Measurements from ENCODE around the gene KIF16B. TPM values are rescaled to one million over a fixed set of nuclear protein-coding genes. Genes with fewer than 3 reads are reported as not detected.

Gene KIF16B
- total RNA-seq, 1 experiment from 2014 or later: 12.7 TPM

DNA sequence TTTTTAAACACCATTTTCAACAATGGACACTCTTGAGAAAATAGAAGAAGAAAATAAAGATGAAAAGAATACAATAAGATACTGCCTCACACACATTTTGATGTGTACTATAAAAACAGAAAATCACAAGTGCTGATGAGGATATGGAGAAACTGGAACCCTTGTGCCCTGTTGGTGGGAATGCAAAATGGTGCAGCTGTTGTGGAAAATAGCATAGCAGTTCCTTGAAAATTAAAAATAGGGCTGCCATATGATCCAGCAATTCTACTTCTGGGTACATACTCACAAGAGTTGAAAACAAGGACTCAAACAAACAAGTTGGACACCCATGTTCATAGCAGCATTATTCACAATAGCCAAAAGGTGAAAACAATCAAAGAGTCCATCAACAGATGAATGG, 173.0 kb downstream of the KIF16B start:
- H3K4me1 ChIP-seq (ENCODE audit: insufficient read depth, low read length): no peaks in the 10 kb centered on the region
- H3K9me3 ChIP-seq (ENCODE audit: low read length): no peaks in the 10 kb centered on the region
- H3K36me3 ChIP-seq (ENCODE audit: low read depth, low read length): no peaks in the 10 kb centered on the region
- ATAC-seq (no peak), DNase-seq (no peak)
- no peaks in the 10 kb centered on the region for H4K20me1 ChIP-seq (ENCODE audit: low read length)
- no peaks in the 10 kb centered on the region for H3F3A ChIP-seq (ENCODE audit: low read length, unreplicated experiment)
- H3K79me2 ChIP-seq (ENCODE audit: low read length): no peaks in the 10 kb centered on the region
- no peak overlapping the region for H3K27ac ChIP-seq (ENCODE audit: low read length)
- no peak for TF ChIP-seq EZH2phosphoT487 (IDR thresholded peaks at IDR 0.05; ENCODE audit: borderline replicate concordance, low read length)
- TF ChIP-seq, protein P1, sequence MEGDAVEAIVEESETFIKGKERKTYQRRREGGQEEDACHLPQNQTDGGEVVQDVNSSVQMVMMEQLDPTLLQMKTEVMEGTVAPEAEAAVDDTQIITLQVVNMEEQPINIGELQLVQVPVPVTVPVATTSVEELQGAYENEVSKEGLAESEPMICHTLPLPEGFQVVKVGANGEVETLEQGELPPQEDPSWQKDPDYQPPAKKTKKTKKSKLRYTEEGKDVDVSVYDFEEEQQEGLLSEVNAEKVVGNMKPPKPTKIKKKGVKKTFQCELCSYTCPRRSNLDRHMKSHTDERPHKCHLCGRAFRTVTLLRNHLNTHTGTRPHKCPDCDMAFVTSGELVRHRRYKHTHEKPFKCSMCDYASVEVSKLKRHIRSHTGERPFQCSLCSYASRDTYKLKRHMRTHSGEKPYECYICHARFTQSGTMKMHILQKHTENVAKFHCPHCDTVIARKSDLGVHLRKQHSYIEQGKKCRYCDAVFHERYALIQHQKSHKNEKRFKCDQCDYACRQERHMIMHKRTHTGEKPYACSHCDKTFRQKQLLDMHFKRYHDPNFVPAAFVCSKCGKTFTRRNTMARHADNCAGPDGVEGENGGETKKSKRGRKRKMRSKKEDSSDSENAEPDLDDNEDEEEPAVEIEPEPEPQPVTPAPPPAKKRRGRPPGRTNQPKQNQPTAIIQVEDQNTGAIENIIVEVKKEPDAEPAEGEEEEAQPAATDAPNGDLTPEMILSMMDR (conservative IDR thresholded peaks at IDR 0.05; ENCODE audit: low read depth, low read length): no peak
- no peak for TF ChIP-seq EZH2 (IDR thresholded peaks at IDR 0.05; ENCODE audit: low read length, unreplicated experiment)
- H3K4me3 ChIP-seq (ENCODE audit: low read length): no peak overlapping the region
- H3K9ac ChIP-seq (ENCODE audit: low read length): no peak overlapping the region
- no TSS peak for BruUV-seq (replicated peaks)
- intact Hi-C loops (cut with micrococcal nuclease): no loop called here
- H3K4me2 ChIP-seq (ENCODE audit: low read length): no peak overlapping the region
- ChIA-PET POLR2A (ENCODE audit: unreplicated experiment) (no interaction called here), CTCF (no interaction called here)
- no peaks in the 10 kb centered on the region for H3K9me2 ChIP-seq (replicated peaks; ENCODE audit: low read length)
- no peak overlapping the region for H2AFZ ChIP-seq (ENCODE audit: low read length)
- no peaks in the 10 kb centered on the region for H3K27me3 ChIP-seq (ENCODE audit: low read length)

DNA sequence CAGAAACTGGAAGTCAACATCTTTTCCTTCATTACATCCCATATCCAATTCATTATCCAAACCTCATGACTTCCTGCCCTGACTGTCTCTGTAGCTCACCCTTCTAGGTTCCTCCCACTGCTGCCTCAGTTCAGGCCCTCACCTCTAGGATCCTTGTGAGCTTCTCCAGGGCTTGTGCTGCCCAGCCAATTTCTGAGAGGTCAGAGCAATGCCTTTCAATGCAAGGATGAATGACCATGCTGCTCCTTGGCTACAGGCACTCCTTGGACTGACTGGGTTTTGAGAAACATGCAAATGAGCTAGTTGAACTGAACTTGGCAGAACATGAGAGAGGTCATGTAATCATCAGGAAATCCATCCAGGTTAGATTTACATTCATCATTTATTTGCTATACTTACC, 173.4 kb downstream of the KIF16B start:
- no peaks in the 10 kb centered on the region for H3K79me2 ChIP-seq (ENCODE audit: low read length)
- H3K4me3 ChIP-seq (ENCODE audit: low read length): no peak overlapping the region
- ATAC-seq: no peak
- H3K9ac ChIP-seq (ENCODE audit: low read length): no peak overlapping the region
- intact Hi-C loops (cut with micrococcal nuclease): no loop called here
- H2AFZ ChIP-seq (ENCODE audit: low read length): no peak overlapping the region
- no peaks in the 10 kb centered on the region for H3F3A ChIP-seq (ENCODE audit: low read length, unreplicated experiment)
- H3K4me2 ChIP-seq (ENCODE audit: low read length): no peak overlapping the region
- no peak for TF ChIP-seq EZH2phosphoT487 (IDR thresholded peaks at IDR 0.05; ENCODE audit: borderline replicate concordance, low read length)
- TF ChIP-seq, protein P1 (conservative IDR thresholded peaks at IDR 0.05; ENCODE audit: low read depth, low read length): no peak
- TF ChIP-seq EZH2 (IDR thresholded peaks at IDR 0.05; ENCODE audit: low read length, unreplicated experiment): no peak
- no peak overlapping the region for H3K27ac ChIP-seq (ENCODE audit: low read length)
- ChIA-PET POLR2A (ENCODE audit: unreplicated experiment) (no interaction called here), CTCF (no interaction called here)
- no peaks in the 10 kb centered on the region for H3K36me3 ChIP-seq (ENCODE audit: low read depth, low read length)
- no peaks in the 10 kb centered on the region for H4K20me1 ChIP-seq (ENCODE audit: low read length)
- BruUV-seq (replicated peaks): no TSS peak
- H3K4me1 ChIP-seq (ENCODE audit: insufficient read depth, low read length): no peaks in the 10 kb centered on the region
- DNase-seq: no peak
- H3K27me3 ChIP-seq (ENCODE audit: low read length): no peaks in the 10 kb centered on the region
- no peaks in the 10 kb centered on the region for H3K9me3 ChIP-seq (ENCODE audit: low read length)
- no peaks in the 10 kb centered on the region for H3K9me2 ChIP-seq (replicated peaks; ENCODE audit: low read length)

DNA sequence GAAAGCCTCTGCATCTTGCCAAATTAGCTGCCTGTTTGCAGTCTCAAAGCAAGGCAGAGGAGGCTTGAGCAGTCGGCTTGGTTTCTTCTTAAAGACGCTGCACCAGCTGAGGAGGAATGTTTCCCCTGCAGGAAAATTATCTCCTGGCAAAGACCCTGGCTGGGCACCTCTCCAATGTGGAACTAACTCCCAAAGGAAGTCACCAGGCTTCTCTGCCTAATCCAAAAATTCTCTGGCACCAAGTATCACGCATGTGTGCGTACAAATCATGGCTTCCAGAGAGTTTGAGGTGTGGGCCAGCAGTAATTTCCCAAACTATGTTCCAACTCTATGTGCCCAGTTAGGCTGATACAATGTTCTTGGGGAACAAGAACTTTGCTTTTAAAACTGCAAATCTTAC, 176.2 kb downstream of the KIF16B start:
- DNase-seq: no peak
- CTCF ChIA-PET: no interaction called here

More for the DNA sequence above, 176.2 kb downstream of the KIF16B start:
- no peaks in the 10 kb centered on the region for H4K20me1 ChIP-seq (ENCODE audit: low read length)
- H3K4me1 ChIP-seq (ENCODE audit: insufficient read depth, low read length): no peaks in the 10 kb centered on the region
- no peak overlapping the region for H3K9ac ChIP-seq (ENCODE audit: low read length)
- POLR2A ChIA-PET (ENCODE audit: unreplicated experiment): no interaction called here
- H3K79me2 ChIP-seq (ENCODE audit: low read length): no peaks in the 10 kb centered on the region
- H3K36me3 ChIP-seq (ENCODE audit: low read depth, low read length): no peaks in the 10 kb centered on the region
- H3K4me3 ChIP-seq (ENCODE audit: low read length): no peak overlapping the region
- no peak overlapping the region for H3K27ac ChIP-seq (ENCODE audit: low read length)
- intact Hi-C loops (cut with micrococcal nuclease): no loop called here
- H3K9me3 ChIP-seq (ENCODE audit: low read length): no peaks in the 10 kb centered on the region
- BruUV-seq (replicated peaks): no TSS peak
- H3K27me3 ChIP-seq (ENCODE audit: low read length): no peaks in the 10 kb centered on the region
- no peak overlapping the region for H3K4me2 ChIP-seq (ENCODE audit: low read length)
- no peak overlapping the region for H2AFZ ChIP-seq (ENCODE audit: low read length)
- TF ChIP-seq, protein P1 (conservative IDR thresholded peaks at IDR 0.05; ENCODE audit: low read depth, low read length): no peak
- TF ChIP-seq EZH2phosphoT487 (IDR thresholded peaks at IDR 0.05; ENCODE audit: borderline replicate concordance, low read length) (no peak), EZH2 (IDR thresholded peaks at IDR 0.05; ENCODE audit: low read length, unreplicated experiment) (no peak)
- no peaks in the 10 kb centered on the region for H3F3A ChIP-seq (ENCODE audit: low read length, unreplicated experiment)
- ATAC-seq: no peak
- no peaks in the 10 kb centered on the region for H3K9me2 ChIP-seq (replicated peaks; ENCODE audit: low read length)

Data from PC-3 (cell line).